ENCODE results near the gene BICC1.

GRCh38 chr10:58824396-58824795 lies 311.7 kb downstream of the BICC1 start:
- TF ChIP-seq EZH2 (IDR thresholded peaks at IDR 0.05; ENCODE audit: low read length, unreplicated experiment) (no peak), CTCF (conservative IDR thresholded peaks at IDR 0.05; ENCODE audit: low read depth, low read length) (no peak), EZH2phosphoT487 (IDR thresholded peaks at IDR 0.05; ENCODE audit: borderline replicate concordance, low read length) (no peak)

Data from PC-3 (cell line).